SJCRH30 (cell line): ENCODE measurements around the gene R3HDM4. TPM values are rescaled to one million over a fixed set of nuclear protein-coding genes. Genes with fewer than 3 reads are reported as not detected.

Experiments used
- DNase-seq, 2 experiments: peaks; one replicate each; pipeline ENCODE4 v3.0.0-alpha.2; 2015 to 2020
- H3K27ac ChIP-seq: fragments of 250-450 bp; sonication (Bioruptor Pico); 2 replicates; pipeline ENCODE4 v1.5.1; 2020; ENCODE audit warnings: mild to moderate bottlenecking, moderate library complexity
- H3K27me3 ChIP-seq: fragments of 250-450 bp; sonication (Bioruptor Pico); 2 replicates; pipeline ENCODE4 v1.5.1; 2020; ENCODE audit warnings: mild to moderate bottlenecking, moderate library complexity
- H3K36me3 ChIP-seq: fragments of 250-450 bp; sonication (Bioruptor Pico); 2 replicates; pipeline ENCODE4 v1.5.1; 2020; ENCODE audit warnings: mild to moderate bottlenecking, moderate library complexity
- H3K4me1 ChIP-seq: fragments of 250-450 bp; sonication (Bioruptor Pico); 2 replicates; pipeline ENCODE4 v1.5.1; 2020; ENCODE audit warnings: mild to moderate bottlenecking, moderate library complexity
- H3K4me3 ChIP-seq: fragments of 250-450 bp; sonication (Bioruptor Pico); 2 replicates; pipeline ENCODE4 v1.5.1; 2020; ENCODE audit warnings: mild to moderate bottlenecking, moderate library complexity
- H3K9me3 ChIP-seq: fragments of 250-450 bp; sonication (Bioruptor Pico); replicated peaks from 2 replicates; pipeline ENCODE4 v1.5.1; 2020; ENCODE audit warnings: mild to moderate bottlenecking, moderate library complexity
- total RNA-seq: library from RNA; depleted of rRNA; stranded (reverse); fragments of >200 nt; shearing (Covaris generic); gene quantifications from 2 replicates; pipeline ENCODE4 v1.2.3, GENCODE V29; 2014

The R3HDM4 gene
- total RNA-seq, 1 experiment from 2014 or later: 19.8 TPM

DNA sequence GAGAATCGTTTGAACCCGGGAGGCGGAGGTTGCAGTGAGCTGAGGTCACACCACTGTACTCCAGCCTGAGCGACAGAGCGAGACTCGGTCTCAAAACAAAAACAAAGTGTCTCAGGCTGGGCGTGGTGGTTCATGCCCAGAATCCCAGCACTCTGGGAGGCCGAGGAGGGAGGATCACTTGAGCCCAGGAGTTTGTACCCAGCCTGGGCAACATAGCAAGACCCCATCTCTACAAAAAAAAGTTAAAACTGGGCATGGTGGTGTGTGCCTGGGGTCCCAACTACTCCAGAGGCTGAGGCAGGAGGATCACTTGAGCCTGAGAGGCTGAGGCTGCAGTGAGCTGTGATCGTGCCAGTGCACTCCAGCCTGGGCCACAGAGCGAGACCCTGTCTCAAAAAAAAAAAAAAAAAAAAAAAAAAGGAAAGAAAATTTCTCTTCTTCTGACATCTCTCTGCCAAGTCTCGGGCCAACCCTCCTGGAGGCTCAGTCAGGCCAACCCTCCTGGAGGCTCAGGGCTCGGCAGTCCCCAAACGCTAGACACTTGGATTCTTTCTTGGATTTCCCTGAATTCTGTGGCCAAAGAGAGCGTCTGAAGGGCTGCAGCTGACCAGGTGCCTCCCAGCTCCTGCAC, 39.1 kb upstream of the R3HDM4 start:
- H3K9me3 ChIP-seq: no peaks in the 10 kb centered on the region
- no peak overlapping the region for H3K4me3 ChIP-seq
- DNase-seq: no peak
- no peaks in the 10 kb centered on the region for H3K27me3 ChIP-seq
- no peaks in the 10 kb centered on the region for H3K4me1 ChIP-seq
- H3K27ac ChIP-seq: no peak overlapping the region
- H3K36me3 ChIP-seq: peaks cover 7% of the 10 kb centered on the region; the same call in 1 of the 2 replicates

GRCh38 chr19:950352-951066, 37.5 kb upstream of the R3HDM4 start:
- Histone ChIP-seq H3K4me3 (no peak overlapping the region), H3K9me3 (no peaks in the 10 kb centered on the region), H3K36me3 (peaks cover 7% of the 10 kb centered on the region; the same call in 1 of the 2 replicates), H3K27ac (no peak overlapping the region), H3K4me1 (no peaks in the 10 kb centered on the region), H3K27me3 (no peaks in the 10 kb centered on the region)
- no peak for DNase-seq

- no peaks in the 10 kb centered on the region for H3K4me1 ChIP-seq
- DNase-seq: no peak
- no peak overlapping the region for H3K4me3 ChIP-seq
- peaks cover 7% of the 10 kb centered on the region; the same call in 1 of the 2 replicates for H3K36me3 ChIP-seq
- no peaks in the 10 kb centered on the region for H3K27me3 ChIP-seq
- no peak overlapping the region for H3K27ac ChIP-seq
- H3K9me3 ChIP-seq: no peaks in the 10 kb centered on the region
These were observed 36.0 kb upstream of the R3HDM4 start for GRCh38 chr19:948842-949496.

DNA sequence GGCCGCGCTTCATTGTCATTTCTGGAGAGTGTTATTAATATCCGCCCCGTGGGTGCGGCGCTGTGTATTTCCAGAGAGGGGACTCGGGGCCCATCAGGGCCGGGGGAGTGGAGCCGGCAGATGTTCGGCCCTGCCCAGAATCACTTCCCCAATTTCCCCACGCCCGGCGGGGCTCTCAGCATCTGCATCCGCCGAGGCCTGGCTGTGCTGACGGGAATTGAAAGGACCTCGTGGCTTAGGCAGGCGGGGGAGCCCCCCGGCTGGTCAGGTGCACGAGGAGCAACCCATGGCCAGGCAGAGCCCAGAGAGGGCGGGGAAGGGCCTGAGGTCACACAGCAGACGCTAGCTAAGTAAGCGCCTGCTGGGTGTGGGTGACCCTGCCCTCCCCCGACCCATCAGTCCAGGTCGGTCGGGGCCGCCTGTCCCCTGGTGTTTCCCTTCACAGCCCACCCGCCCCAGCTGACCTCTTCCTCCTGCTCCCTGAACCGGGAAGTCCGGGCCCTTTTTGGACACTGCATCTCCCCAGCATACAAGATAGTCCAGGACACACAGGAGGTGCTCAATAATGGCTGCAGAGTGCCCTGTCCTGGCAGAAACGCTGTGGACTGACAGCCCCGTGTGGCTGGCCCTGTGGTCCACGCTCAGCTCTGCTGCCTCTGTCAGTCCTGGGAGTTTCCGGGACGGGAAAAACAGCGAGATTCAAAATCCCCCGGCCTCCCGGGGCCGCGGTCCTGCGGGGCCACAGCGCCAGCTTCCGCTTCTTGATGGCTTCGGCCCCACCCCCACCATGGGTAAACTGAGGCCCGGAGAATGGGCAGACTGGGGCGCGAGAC, 34.9 kb upstream of the R3HDM4 start:
- Histone ChIP-seq H3K4me1 (no peaks in the 10 kb centered on the region), H3K27ac (no peak overlapping the region), H3K4me3 (no peak overlapping the region), H3K9me3 (no peaks in the 10 kb centered on the region), H3K27me3 (no peaks in the 10 kb centered on the region), H3K36me3 (peaks cover 11% of the 10 kb centered on the region; the same call in 1 of the 2 replicates)
- DNase-seq: no peak

DNA sequence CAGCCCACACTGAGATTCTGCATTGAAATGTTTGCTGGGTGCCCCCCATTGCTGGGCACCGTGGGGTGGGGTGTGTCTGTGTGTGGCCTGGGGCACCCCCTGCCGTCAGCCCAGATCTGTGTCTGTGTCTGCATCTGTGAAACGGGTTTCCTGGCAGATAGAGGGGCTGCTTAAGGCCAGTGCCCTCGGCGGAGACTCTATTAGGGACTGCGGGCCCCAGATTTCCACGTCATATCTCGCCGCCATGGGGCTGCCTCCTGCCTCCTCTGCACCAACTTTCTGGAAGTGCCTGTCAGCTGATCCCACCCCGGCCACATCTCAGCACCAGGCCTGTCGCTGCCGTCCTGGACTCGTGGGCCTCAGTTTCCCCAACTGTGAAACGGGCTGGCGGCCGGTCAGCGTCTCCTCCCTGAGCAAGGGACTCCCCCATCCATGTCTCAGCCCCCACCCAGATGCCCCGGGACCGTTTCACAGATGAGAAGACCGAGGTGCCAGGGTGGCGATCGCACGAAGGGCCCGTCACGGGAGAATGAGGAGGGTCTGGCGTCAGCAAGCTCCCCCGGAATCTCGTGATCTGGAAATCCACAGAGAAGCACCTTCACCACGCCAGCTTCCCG, 34.2 kb upstream of the R3HDM4 start:
- Histone ChIP-seq H3K4me3 (no peak overlapping the region), H3K27me3 (no peaks in the 10 kb centered on the region), H3K27ac (no peak overlapping the region), H3K9me3 (no peaks in the 10 kb centered on the region), H3K4me1 (no peaks in the 10 kb centered on the region), H3K36me3 (peaks cover 11% of the 10 kb centered on the region; the same call in 1 of the 2 replicates)
- DNase-seq: no peak

GRCh38 chr19:945401-946252, 32.6 kb upstream of the R3HDM4 start:
- Histone ChIP-seq H3K4me1 (no peaks in the 10 kb centered on the region), H3K36me3 (peaks cover 11% of the 10 kb centered on the region; the same call in 1 of the 2 replicates), H3K4me3 (no peak overlapping the region), H3K27me3 (no peaks in the 10 kb centered on the region), H3K27ac (no peak overlapping the region), H3K9me3 (no peaks in the 10 kb centered on the region)
- no peak for DNase-seq

DNA sequence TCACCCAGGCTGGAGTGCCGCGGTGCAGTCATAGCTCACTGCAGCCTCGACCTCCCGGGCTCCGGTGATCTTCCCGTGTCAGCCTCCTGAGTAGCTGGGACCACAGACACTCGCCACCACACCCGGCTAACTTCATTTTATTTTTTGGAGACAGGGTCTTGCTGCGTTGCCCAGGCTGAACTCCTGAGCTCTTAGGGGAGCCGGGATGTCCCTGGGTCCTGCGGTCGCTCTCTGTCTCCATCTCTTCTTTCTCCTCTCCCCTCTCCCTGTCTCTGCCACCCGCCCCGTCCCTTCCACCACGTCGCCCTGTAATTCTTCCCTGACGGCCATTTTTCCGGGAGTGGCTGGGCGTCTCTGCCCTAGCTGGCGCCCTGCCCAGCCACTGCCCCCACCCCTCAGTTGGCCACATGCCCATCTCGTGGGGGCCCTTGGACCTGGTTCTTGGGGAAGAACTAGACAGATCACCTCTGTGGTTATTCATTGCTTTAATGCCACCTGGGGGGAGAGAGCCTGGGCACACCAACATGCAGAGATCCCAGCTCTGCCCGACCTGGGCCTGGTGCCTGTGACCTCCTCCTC, 31.7 kb upstream of the R3HDM4 start:
- H3K9me3 ChIP-seq: no peaks in the 10 kb centered on the region
- H3K27ac ChIP-seq: no peak overlapping the region

GRCh38 chr19:944171-944567, 31.1 kb upstream of the R3HDM4 start:
- Histone ChIP-seq H3K27me3 (no peaks in the 10 kb centered on the region), H3K4me1 (no peaks in the 10 kb centered on the region), H3K36me3 (peaks cover 19% of the 10 kb centered on the region), H3K27ac (no peak overlapping the region), H3K4me3 (no peak overlapping the region), H3K9me3 (no peaks in the 10 kb centered on the region)
- no peak for DNase-seq

More for the DNA sequence above, 31.7 kb upstream of the R3HDM4 start:
- Histone ChIP-seq H3K27me3 (no peaks in the 10 kb centered on the region), H3K4me3 (no peak overlapping the region), H3K4me1 (no peaks in the 10 kb centered on the region), H3K36me3 (peaks cover 14% of the 10 kb centered on the region; the same call in 1 of the 2 replicates)
- DNase-seq: no peak

DNA sequence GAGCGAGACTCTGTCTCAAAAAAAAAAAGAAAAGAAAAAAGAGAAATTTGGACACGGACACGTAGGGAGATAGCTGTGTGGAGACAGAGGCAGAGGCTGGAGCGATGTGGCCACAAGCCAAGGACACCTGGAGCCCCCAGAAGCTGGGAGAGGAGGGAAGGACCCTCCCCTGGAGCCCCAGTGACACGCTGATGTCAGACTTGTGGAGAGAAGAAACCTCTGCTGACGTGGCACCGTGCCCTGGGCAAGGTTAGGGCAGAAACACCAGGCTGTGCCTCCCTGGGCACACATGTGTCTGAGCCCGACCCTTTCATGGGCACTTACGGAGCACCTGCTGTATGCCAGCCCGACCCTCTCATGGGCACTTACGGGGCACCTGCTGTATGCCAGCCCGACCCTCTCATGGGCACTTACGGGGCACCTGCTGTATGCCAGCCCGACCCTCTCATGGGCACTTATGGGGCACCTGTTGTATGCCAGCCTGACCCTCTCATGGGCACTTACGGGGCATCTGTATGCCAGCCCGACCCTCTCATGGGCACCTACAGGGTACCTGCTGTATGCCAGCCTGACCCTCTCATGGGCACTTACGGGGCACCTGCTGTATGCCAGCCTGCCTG, 30.6 kb upstream of the R3HDM4 start:
- Histone ChIP-seq H3K36me3 (peaks cover 20% of the 10 kb centered on the region), H3K27me3 (no peaks in the 10 kb centered on the region), H3K4me3 (no peak overlapping the region), H3K9me3 (no peaks in the 10 kb centered on the region), H3K27ac (no peak overlapping the region), H3K4me1 (no peaks in the 10 kb centered on the region)
- no peak for DNase-seq

DNA sequence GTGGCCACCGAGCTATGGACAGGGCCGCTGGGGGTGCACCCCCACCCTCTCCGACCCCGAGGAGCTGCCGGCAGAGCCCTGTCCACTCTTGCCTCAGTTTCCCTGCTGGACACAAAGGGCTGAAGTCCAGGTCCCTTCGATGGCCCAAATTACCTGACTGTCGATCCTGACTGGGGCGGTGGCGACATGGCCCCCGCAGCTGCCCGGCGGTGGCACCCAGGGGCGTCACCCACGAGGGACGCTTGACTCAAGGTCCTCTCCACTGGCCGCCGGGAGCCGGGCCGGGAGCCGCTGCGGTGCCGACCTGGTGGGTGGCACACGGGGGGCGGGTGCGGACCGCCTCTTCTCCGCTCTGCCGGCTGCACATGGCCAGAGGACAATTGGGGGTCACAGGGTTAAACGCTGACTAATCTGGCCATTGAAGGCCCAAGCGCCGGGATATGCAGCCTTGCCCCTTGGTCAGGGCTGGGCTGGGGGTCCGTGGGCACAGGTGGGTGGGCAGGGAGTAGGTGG, 29.2 kb upstream of the R3HDM4 start:
- H3K4me3 ChIP-seq: no peak overlapping the region
- no peaks in the 10 kb centered on the region for H3K9me3 ChIP-seq
- no peaks in the 10 kb centered on the region for H3K27me3 ChIP-seq
- no peak for DNase-seq
- H3K4me1 ChIP-seq: no peaks in the 10 kb centered on the region
- peaks cover 24% of the 10 kb centered on the region for H3K36me3 ChIP-seq
- H3K27ac ChIP-seq: no peak overlapping the region

DNA sequence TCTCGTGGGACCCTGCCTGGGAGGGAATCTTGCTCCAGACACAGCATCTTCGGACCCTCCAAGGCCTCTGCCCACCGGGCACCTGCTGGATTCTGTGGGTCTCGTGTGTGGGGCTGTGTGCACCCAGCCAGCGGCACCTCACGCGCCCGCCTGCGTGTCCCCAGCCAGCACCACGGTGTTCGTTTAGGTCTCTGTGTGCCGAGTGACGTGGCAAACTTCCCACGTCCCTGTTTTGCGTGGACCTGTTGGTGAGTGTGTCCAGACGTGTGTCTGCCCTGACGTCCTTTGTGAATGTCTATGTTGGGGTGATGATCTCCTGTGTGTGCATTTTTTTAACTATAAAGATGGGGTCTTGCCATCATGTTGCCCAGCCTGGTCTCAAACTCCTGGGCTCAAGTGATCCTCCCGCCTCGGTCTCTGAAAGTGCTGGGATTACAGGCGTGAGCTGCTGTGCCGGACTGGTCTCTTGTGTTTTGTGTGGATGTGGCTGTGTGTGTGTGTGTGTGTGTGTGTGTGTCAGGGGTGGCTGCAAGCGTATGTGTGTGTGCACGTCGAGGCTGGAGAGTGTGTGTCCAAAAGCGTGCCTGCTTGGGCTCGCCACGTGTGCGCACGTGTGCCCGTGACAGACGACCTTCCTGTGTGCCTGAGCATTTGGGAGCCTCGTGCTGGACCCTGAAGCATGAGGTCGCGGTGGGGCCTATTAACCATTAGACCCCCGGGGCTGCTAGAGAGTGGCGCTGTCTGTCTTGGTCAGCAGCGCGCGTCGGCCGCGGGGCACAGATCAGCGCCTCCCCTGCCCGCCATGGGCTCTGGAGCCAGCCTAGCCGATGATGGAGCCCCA, 28.5 kb upstream of the R3HDM4 start:
- Histone ChIP-seq H3K36me3 (peaks cover 26% of the 10 kb centered on the region), H3K9me3 (no peaks in the 10 kb centered on the region), H3K4me3 (no peak overlapping the region), H3K4me1 (no peaks in the 10 kb centered on the region), H3K27ac (no peak overlapping the region), H3K27me3 (no peaks in the 10 kb centered on the region)
- DNase-seq: no peak

DNA sequence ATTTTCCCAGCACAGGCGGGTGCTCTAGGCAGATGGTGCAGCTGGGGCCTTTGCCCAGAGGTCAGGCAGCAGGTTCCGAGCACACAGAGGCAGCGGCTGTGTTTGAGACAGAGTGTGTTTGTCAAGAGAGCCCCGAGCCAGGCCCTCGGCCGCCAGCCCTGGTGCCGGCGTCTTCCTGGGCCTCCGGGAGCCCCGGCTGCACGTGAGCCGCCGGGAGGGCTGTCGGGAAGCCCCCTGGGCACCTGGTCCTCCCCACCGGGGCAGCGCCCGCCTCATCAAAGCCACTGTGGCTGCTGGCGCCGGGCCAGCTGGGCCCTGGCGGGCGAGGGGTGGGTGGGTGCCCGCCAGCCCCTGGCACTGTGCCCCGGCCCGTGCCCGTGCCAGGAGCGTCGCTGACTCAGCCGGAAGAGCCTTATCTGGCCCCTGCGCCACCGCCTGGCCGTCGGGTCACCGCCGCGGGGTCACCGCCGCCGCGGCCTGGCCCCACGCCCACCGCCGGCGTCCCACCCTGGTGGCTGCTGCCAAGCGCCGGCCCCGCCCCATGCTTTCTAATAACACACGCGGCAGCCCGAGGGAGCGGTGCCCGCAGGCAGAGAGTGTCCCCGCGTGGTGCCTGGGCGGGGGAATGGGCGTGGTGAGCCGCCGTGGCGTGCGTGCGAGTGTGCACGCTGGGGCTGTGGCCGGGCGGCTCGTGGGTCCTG, 27.7 kb upstream of the R3HDM4 start:
- Histone ChIP-seq H3K27me3 (no peaks in the 10 kb centered on the region), H3K27ac (no peak overlapping the region), H3K9me3 (no peaks in the 10 kb centered on the region), H3K4me3 (no peak overlapping the region), H3K4me1 (no peaks in the 10 kb centered on the region), H3K36me3 (peaks cover 33% of the 10 kb centered on the region)
- no peak for DNase-seq
